SK-N-MC (cell line): ENCODE data around the gene OPCML.

Experiments used
- DNase-seq: peaks from one replicate; pipeline ENCODE4 v3.0.0-alpha.2; 2011; ENCODE audit warnings: low read depth, low spot score
- H3K27ac ChIP-seq: fragments of 200-600 bp; sonication (generic); 2 replicates; pipeline ENCODE4 v1.5.1; 2016; ENCODE audit warnings: mixed run types
- H3K36me3 ChIP-seq: fragments of 200-600 bp; sonication (generic); 2 replicates; pipeline ENCODE4 v1.6.1; 2017; ENCODE audit warnings: antibody characterized with exemption, low read length, mixed read lengths; ENCODE audit not compliant: insufficient read depth
- H3K4me3 ChIP-seq: fragments of 200-600 bp; sonication (generic); 2 replicates; pipeline ENCODE4 v1.5.1; 2016
- H3K9ac ChIP-seq: fragments of 200-600 bp; sonication (generic); 2 replicates; pipeline ENCODE4 v1.8.0; 2017; ENCODE audit warnings: mixed run types, mixed read lengths; ENCODE audit not compliant: insufficient read length
- H3K9me3 ChIP-seq: fragments of 200-600 bp; sonication (generic); 2 replicates; pipeline ENCODE4 v1.6.1; 2017; ENCODE audit warnings: low read depth, mild to moderate bottlenecking, antibody characterized with exemption, low read length, moderate library complexity, mixed read lengths
- EZH2 ChIP-seq: fragments of 200-600 bp; sonication (generic); IDR thresholded peaks from one replicate; pipeline ENCODE4 v1.6.1; 2017; ENCODE audit warnings: antibody characterized with exemption
- FOXP2 ChIP-seq: optimal IDR thresholded peaks from 2 replicates; pipeline ENCODE3; 2011; ENCODE audit warnings: mild to moderate bottlenecking, moderate library complexity; ENCODE audit not compliant: insufficient read depth; ENCODE audit errors: extremely low read length, control extremely low read depth
- POLR2AphosphoS5 ChIP-seq: IDR thresholded peaks from 2 replicates; pipeline ENCODE4 v1.6.1; 2012; ENCODE audit warnings: mild to moderate bottlenecking, low read depth, low read length, borderline replicate concordance

OPCML gene

DNA sequence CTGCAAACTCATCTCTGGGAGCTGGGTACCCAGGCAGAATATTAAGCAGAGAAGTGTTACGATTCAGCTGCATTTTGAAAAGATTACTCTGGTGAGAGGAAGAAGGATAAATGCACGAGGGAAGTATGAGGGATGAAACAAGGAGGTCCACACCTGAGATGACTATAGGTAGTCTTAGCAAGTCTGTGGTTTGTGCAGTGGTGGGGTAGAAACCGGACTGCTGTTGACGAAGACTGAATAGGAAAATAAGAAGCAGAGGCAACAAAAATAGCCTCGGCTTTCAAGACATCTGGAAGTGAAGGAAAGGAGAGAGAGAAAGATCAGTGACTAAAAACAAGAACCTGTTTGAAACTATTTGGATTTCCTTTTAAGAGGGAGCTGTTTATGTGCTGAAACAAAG lies 810.8 kb downstream of the OPCML start:
- no peak for TF ChIP-seq POLR2AphosphoS5
- TF ChIP-seq EZH2, result no peak
- no peak for TF ChIP-seq FOXP2
- Histone ChIP-seq H3K27ac (no peak overlapping the region), H3K9ac (no peak overlapping the region), H3K9me3 (no peaks in the 10 kb centered on the region), H3K4me3 (no peak overlapping the region), H3K36me3 (no peaks in the 10 kb centered on the region)
- no peak for DNase-seq

DNA sequence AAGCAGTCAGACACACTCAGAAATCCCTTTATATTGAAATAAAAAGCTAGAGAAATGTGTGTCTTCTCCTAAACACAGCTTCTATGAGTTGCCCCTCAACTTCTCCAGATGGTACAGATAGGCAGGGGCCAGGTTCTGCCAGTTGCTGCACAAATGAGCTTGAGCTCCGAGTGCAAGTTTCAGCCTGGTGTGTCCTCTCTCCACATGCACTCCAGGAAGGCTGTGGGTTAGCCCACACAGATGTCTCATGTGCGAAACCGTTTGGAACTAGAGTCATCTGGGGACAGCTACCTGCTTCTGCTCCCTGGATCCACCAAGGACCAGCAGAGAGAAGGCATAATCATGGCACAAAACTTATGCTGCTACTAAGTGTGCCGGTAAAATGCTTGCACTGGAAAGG lies 812.6 kb downstream of the OPCML start:
- TF ChIP-seq FOXP2, result no peak
- no peak for TF ChIP-seq EZH2
- TF ChIP-seq POLR2AphosphoS5, result no peak
- H3K9me3 ChIP-seq, result no peaks in the 10 kb centered on the region
- H3K4me3 ChIP-seq, result no peak overlapping the region
- H3K36me3 ChIP-seq, result no peaks in the 10 kb centered on the region
- no peak overlapping the region for H3K9ac ChIP-seq
- no peak for DNase-seq
- H3K27ac ChIP-seq, result no peak overlapping the region

DNA sequence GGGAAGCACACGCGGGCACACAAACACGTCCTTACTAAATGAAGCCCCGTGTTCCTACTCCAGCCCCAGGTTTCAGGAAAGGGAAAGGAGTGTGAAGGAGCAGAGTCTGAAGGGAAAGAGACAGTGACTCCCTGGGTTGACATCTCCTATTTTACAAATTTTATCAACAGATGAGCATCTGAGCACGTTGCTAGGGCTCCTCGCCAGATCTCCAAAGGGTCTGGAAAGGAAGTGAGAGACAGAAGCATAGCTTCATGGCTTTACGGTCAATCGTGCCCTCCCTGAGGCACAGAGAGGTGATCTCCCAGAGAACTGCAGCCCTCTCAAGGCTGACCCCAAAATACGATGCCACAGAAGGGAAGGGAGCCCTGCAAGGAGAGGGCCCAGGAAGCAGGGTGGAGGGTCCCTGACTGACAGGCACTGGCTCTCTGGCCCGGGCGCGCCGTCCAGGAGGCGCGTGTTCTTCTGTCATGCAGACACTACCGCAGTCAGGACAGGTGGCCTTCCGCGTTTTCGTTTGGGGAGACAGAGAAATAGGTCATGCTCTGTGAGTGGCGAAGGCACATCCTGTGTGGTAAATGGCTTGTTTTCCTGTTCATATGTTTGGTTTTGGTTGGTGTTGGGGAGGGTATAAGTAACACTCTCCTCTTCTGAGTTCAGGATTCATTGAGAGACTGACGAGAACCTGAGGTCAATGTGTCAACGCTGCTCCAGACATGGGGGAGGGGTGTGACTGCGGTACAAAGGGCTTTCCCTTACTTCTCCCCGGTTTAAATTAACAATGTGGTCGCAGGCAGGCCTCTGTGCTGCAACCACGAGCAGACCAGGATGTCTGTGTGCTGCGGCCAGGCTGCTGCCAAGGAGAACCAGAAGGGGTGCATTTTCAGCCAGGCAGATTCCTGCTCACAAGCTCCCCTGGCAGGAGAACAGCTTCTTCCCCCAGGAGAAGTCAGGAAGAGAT lies 813.3 kb downstream of the OPCML start:
- Histone ChIP-seq H3K4me3 (no peak overlapping the region), H3K36me3 (no peaks in the 10 kb centered on the region), H3K9ac (no peak overlapping the region), H3K9me3 (no peaks in the 10 kb centered on the region), H3K27ac (no peak overlapping the region)
- DNase-seq, result no peak
- TF ChIP-seq EZH2 (no peak), FOXP2 (no peak), POLR2AphosphoS5 (no peak)

DNA sequence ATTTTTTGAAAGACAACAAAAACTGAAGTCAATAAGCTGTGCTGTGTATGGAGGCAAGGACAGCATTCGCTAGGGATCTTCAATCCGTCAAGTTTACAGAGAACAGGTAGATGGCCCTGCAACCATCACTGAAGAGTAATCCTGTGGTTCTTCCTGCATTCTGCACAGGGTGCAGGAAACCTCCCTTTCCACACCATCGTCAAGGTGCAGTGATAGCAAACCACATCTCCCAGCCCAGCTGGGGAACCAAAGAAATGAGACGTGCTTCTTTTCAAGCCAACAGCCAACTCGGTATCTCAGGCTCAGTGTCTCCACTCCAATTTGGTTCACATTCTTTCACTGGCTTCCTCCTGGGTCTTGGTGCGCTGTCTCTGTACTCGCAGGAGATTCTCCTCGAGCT lies 814.5 kb downstream of the OPCML start:
- no peaks in the 10 kb centered on the region for H3K9me3 ChIP-seq
- H3K36me3 ChIP-seq, result no peaks in the 10 kb centered on the region
- H3K27ac ChIP-seq, result no peak overlapping the region
- no peak overlapping the region for H3K4me3 ChIP-seq
- DNase-seq, result no peak
- TF ChIP-seq FOXP2, result no peak
- no peak for TF ChIP-seq EZH2
- no peak for TF ChIP-seq POLR2AphosphoS5
- H3K9ac ChIP-seq, result no peak overlapping the region

DNA sequence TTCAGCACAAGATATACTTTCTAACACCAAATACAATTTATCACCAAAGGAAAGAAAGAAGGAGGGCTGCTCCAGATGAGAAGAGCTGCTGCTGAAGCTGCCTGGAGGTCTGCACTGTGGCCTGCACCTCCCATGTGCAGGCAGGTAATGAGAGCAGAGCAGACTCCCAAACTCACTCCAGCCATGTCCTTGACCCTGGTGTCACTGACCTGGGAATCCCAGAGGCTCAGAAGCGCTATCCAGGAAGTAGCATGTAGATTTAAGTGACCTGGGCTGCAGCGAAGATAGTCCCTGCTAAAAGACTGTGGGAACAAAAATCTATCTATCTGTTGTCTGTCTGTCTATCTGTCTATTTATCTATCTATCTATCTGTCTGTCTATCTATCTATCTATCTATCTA lies 816.3 kb downstream of the OPCML start:
- DNase-seq, result no peak
- no peaks in the 10 kb centered on the region for H3K9me3 ChIP-seq
- H3K36me3 ChIP-seq, result no peaks in the 10 kb centered on the region
- H3K4me3 ChIP-seq, result no peak overlapping the region
- H3K27ac ChIP-seq, result no peak overlapping the region
- H3K9ac ChIP-seq, result no peak overlapping the region
- TF ChIP-seq EZH2, result no peak
- no peak for TF ChIP-seq POLR2AphosphoS5

DNA sequence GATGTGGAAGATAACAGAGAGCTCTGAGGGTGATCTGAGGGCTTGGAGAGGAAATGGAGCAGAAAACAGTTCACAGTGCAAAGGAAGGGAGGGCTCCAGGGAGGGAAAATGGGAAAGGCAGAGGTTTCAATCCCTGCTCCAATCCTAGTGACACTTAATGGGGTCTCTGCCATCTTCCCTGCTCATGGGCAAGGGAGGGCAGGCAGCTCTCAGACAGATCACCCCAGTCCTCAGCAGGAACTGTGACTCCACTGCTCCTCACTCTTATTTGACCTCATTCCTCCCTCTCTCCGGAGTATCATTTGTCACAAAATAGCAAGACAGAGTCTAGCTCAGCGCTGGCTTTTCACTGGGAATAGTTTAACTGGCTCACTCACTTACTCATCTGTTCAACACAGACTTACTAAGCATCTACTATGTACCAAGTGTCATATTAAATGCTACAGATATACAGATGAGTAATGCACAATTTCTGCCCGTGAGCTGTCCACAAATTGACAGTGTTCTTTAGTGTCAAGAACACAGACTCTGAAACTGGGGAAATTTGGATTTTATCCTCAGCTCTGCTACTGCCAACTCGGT lies 817.4 kb downstream of the OPCML start:
- no peak overlapping the region for H3K9ac ChIP-seq
- DNase-seq, result no peak
- H3K27ac ChIP-seq, result no peak overlapping the region
- TF ChIP-seq EZH2 (no peak), POLR2AphosphoS5 (no peak)
- no peaks in the 10 kb centered on the region for H3K36me3 ChIP-seq
- no peaks in the 10 kb centered on the region for H3K9me3 ChIP-seq
- H3K4me3 ChIP-seq, result no peak overlapping the region

DNA sequence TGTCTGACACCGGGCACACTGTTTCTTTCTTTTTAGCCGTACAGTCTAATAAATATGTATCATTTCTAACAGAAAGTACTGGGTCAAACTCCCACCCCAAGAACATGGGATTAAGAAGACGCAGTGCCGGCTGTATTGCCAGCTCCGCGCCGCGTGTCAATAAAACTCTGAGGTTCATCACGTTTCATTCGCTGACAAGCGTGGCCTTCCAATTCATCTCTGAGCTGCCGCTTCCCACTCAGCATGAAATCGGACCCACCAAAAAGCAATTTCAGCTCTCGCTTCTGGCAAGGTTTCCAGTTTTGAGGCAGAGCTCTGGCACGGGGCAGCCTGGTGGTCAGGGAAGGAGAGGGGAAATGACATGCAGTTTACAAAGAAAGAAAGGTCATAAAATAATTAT lies 819.8 kb downstream of the OPCML start:
- no peak for DNase-seq
- H3K4me3 ChIP-seq, result no peak overlapping the region
- H3K9ac ChIP-seq, result no peak overlapping the region
- no peaks in the 10 kb centered on the region for H3K36me3 ChIP-seq
- TF ChIP-seq EZH2 (no peak), POLR2AphosphoS5 (no peak), FOXP2 (no peak)
- no peaks in the 10 kb centered on the region for H3K9me3 ChIP-seq
- H3K27ac ChIP-seq, result no peak overlapping the region

DNA sequence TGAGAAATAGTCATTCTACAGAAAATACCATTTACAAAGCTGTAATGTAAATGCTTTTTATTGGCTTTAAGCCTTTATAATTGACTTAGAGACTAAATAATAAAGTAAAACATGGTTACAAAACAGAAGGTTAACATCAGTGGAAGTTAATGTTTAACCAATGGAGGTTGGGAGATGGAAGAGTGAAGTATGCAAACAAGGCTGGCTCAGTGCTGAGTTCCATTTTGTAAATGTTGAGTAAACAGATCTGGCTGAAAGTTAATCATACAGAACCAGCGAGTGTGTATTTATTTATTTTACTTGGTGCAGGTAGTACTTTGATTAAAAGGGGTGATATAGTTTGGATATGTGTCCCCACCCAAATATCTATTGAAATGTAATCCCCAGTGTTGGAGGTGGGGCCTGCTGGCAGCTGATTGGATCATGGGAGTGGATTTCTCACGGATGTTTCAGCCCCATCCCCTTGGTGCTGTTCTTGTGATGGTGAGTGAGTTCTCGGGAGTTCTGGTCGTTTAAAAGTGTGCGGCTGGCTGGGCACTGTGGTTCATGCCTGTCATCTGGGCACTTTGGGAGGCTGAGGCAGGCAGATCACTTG lies 827.4 kb downstream of the OPCML start:
- no peaks in the 10 kb centered on the region for H3K36me3 ChIP-seq
- DNase-seq, result no peak
- H3K27ac ChIP-seq, result no peak overlapping the region
- H3K9ac ChIP-seq, result no peak overlapping the region
- TF ChIP-seq EZH2 (no peak), POLR2AphosphoS5 (no peak), FOXP2 (no peak)
- no peaks in the 10 kb centered on the region for H3K9me3 ChIP-seq
- no peak overlapping the region for H3K4me3 ChIP-seq
